Measurements from ENCODE around the gene UGT1A10.

- TF ChIP-seq CTCF (IDR thresholded peaks at IDR 0.05) (no peak), POLR2A (IDR thresholded peaks at IDR 0.05) (no peak)
Observed at GRCh38 chr2:233772583-233772982, 136.3 kb downstream of the UGT1A10 start.
